Stomach (tissue), 4 donors: ENCODE results near the gene ERC1.

Experiments used
- POLR2A ChIP-seq, 4 donors: fragments of 450-650 bp; IDR thresholded peaks; one replicate each; pipeline ENCODE4 v1.6.1; 2016; ENCODE audit warnings: antibody characterized with exemption in 4 of 4, control low read depth in 2 of 4, mild to moderate bottlenecking in 1 of 4, moderate library complexity in 1 of 4
- TF ChIP-seq, protein P1 (sequence below), 7 experiments: fragments of 450-650 bp in 4 of 7; fragments of 200-600 bp in 3 of 7; sonication (generic) in 3 of 7; IDR thresholded peaks; one replicate each; pipeline ENCODE4 v1.5.1; 2016 to 2019; ENCODE audit warnings: antibody characterized with exemption in 7 of 7, control low read depth in 2 of 7, mild to moderate bottlenecking in 1 of 7

DNA sequence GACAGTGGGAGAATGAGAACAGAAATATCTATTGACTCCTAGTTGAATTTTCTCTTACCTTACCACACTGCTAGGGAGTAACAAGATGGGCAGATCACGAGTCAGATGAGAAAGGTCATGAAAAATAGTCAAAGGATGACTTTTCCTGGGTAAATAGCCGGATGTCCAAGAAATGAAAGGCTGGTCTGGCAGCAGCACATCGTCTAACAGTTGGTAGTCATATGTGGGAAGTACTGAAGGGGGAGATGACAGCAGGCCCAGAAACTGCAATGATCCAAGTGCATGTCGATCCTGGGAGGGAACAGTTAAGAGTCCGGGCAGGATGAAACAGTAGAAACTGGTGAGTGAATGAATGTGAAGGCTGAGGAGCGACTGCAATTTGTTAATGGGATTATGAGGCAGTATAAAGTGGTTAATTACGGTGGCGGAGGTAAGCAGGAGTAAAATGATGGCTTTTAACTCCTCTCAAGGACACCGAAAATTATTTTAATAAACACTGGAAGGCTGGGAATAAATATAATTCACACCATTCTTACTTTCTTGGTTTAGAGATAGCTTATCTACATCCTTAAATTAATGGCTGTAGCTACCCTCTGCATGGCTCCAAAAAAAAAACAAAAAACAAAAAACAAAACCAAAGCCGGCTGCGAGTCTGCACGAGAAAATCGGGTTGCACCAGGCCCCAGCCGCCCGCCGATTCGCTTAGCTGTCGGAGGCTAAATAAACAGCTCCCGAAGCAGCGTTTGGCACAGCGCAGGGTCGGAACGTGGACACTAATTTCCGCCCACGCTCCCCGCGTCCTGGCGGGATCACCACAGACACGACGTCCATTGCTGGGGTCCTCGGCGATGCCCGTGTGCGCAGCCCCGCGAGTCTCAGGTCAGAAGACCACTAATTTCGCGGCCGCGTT lies 1.0 kb upstream of the ERC1 start:
- TF ChIP-seq, protein P1, sequence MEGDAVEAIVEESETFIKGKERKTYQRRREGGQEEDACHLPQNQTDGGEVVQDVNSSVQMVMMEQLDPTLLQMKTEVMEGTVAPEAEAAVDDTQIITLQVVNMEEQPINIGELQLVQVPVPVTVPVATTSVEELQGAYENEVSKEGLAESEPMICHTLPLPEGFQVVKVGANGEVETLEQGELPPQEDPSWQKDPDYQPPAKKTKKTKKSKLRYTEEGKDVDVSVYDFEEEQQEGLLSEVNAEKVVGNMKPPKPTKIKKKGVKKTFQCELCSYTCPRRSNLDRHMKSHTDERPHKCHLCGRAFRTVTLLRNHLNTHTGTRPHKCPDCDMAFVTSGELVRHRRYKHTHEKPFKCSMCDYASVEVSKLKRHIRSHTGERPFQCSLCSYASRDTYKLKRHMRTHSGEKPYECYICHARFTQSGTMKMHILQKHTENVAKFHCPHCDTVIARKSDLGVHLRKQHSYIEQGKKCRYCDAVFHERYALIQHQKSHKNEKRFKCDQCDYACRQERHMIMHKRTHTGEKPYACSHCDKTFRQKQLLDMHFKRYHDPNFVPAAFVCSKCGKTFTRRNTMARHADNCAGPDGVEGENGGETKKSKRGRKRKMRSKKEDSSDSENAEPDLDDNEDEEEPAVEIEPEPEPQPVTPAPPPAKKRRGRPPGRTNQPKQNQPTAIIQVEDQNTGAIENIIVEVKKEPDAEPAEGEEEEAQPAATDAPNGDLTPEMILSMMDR (IDR thresholded peaks at IDR 0.05) = no peak
- TF ChIP-seq POLR2A (IDR thresholded peaks at IDR 0.05) = no peak
